DMS 273 (cell line): Measurements from ENCODE around the gene LHFPL3.
"Not testable (repeated sequence)": the region's sequence is repeated elsewhere in the genome, so short reads cannot be mapped to it uniquely, and the experiment has no call there.

Experiments
- DNase-seq: peaks from one replicate; lab custom pipeline; 2025; ENCODE audit not compliant: unreplicated experiment; lab: John Stamatoyannopoulos, UW

The LHFPL3 gene

DNA sequence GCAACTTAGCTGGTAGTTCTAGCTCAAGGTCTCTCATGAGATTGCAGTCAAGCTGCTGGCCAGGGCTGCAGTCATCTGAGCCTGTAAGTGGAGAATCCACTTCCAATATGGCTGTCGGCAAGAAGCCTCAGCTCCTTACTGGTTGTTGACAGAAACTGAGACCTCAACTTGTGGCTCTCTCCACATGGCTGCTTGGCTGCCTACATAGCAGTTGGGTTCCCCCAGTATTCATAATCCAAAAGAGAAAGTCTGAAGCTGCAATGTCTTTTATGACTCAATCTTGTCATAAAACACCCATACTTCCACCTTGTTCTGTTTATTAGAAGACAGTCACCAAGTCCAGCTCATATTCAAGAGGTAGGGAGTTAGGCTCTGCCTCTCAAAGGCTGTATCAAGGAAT is 350.7 kb downstream of the LHFPL3 start:
- DNase-seq, result no peak

DNA sequence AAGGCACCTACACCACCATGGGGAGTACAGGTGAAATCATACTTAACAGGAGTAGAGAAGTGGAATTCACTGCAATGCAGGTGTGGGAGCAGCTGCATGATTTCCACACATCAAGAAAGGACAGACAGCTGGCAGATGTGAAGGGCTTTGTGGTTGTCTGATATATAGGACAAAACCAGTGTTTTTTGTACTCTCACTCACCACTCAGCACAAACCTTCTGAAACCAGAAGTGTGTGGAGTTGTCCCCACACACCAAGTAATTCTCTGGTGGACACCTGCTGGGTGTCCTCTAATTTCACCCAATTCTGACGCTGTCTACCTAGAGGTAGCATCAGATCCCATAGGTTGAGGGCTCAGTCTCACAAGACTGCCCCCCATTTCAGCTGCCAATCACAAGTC is 357.9 kb downstream of the LHFPL3 start:
- DNase-seq, result no peak

DNA sequence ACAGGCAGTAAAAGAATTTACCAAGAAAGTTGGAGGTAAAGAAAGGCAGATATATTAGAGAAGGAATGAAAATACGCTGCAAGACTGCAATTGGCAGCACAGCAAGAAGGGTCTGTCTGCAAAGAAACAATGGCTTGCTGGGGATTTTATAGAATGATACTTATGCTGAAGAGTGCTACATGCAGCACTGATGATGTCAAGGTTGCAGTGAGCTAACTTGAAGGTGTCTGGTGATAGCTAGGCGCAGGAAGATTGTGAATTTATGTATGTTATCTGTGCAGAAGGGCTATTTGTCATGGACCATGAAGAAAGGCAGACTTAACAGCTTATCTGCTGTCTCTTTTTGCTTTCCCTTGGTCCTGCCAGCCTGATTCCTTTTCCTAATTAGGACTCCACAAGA is 366.3 kb downstream of the LHFPL3 start:
- no peak for DNase-seq

GRCh38 chr7:104695563-104695962 is 367.2 kb downstream of the LHFPL3 start:
- no peak for DNase-seq

DNA sequence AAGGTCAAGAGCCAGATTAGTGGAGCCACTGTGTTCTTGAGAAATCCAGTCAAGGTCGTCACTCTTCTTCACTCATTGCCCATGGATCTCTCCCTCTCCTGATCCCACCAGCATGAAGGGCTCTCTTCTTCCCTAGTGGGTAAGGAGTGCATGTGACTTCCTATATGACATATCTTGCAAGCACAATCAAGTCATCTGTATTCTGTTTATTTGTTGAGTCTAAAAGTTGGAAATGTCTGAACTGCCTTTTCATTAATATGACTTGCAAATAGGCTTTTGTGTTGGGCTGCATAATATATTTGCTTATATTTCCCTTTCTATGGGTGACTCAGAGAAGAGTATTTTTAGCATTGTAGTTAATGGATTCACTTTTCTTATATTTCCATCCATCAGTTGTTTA is 371.9 kb downstream of the LHFPL3 start:
- no peak for DNase-seq

DNA sequence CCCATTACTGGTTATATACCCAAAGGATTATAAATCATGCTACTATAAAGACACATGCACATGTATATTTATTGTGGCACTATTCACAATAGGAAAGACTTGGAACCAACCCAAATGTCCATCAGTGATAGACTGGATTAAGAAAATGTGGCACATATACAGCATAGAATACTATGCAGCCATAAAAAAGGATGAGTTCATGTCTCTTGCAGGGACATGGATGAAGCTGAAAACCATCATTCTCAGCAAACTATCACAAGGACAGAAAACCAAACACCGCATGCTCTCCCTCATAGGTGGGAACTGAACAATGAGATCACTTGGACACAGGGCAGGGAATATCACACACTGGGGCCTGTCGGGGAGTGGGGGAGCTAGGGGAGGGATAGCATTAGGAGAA is 392.6 kb downstream of the LHFPL3 start:
- not testable (repeated sequence) for DNase-seq

GRCh38 chr7:104723001-104723400 is 394.6 kb downstream of the LHFPL3 start:
- DNase-seq, result no peak

GRCh38 chr7:104758504-104758903 is 430.1 kb downstream of the LHFPL3 start:
- DNase-seq, result peak; percentile 91

- no peak for DNase-seq
Measured at GRCh38 chr7:104761892-104762291, 433.5 kb downstream of the LHFPL3 start.

- no peak for DNase-seq
Measured at GRCh38 chr7:104767113-104767512, 438.7 kb downstream of the LHFPL3 start.

DNA sequence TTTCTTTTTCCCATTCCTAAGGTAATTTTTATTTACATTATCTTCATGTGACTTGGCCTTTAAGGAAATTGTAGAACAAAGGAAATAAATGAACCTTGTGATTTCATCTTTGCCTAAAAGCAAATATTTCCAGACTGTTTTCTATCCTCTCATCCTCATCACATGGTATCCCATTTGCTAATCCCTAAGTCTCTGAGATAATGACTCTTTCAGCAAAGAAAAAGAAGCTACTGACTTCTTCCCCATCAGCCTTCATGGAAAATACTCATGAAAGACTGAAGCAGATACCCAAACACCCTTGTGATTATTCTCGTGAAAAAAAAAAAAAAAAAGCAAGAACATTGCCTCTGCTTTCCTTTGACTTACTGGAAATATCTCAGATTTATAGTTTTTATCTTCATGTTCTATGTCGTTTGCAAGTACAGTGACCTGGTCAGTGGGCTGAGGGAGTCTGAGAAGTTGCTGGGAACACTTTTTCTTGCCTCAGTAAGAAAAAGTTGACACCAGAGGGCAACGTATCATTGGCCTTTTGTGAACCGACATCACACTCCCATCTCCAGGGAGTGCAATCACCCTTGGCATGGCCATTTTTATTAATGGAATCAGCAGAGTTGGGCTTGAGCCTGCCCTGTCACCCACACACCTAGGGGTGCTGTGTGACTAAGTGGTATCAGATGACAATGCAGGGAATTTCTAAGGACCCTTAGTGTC is 439.6 kb downstream of the LHFPL3 start:
- peak; percentile 75 for DNase-seq

GRCh38 chr7:104772405-104773345 is 444.3 kb downstream of the LHFPL3 start:
- DNase-seq, result no peak

GRCh38 chr7:104773796-104774195 is 445.4 kb downstream of the LHFPL3 start:
- DNase-seq, result peak; percentile 33

GRCh38 chr7:104775531-104775930 is 447.1 kb downstream of the LHFPL3 start:
- DNase-seq, result peak; percentile 28

DNA sequence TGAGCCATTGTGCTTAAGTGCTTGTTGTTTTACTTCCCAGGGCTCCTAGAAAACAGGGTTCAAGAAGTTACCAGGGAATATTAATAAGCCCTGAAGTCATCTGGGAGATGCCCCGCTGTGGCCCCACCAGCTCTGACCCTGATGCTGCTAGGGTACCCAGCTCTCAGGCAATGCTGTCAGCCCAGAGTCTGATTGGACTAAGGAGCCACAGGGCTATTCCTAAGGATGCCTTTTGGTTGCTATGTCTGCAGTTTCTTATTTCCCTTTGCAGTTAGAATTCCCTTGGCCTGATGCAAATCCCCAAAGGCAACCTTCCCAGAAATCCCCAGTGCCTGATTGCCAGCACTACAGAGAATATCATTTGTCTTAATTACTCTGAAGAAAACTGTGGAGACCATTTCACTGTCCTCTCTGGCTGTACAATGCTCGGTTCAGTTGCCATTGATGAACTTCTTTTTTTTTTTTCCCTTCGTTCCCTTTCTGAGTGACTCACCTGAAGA is 448.9 kb downstream of the LHFPL3 start:
- DNase-seq, result no peak

DNA sequence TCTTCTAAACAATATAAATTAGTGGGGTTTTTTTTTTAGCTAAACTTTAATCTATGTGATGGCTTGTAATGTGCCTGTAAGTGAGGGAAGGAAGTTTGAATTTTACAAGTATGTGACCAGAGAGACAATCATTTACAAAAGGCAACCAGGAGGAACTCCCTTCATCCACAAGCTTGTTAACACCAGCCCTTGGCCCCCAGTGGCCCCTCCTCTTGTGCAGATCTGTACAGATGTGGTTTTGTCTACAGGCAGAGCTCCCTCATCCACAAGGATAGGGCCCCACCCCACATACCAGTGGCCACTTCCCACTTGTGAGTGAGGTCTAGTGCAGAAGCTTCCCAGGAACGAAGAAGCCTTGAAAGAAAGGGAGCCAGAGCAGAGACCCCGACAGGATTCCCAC is 451.5 kb downstream of the LHFPL3 start:
- no peak for DNase-seq

- DNase-seq, result no peak
Measured at GRCh38 chr7:104784686-104785085, 456.3 kb downstream of the LHFPL3 start.

- DNase-seq, result no peak
Measured at GRCh38 chr7:104789780-104790179, 461.4 kb downstream of the LHFPL3 start.

DNA sequence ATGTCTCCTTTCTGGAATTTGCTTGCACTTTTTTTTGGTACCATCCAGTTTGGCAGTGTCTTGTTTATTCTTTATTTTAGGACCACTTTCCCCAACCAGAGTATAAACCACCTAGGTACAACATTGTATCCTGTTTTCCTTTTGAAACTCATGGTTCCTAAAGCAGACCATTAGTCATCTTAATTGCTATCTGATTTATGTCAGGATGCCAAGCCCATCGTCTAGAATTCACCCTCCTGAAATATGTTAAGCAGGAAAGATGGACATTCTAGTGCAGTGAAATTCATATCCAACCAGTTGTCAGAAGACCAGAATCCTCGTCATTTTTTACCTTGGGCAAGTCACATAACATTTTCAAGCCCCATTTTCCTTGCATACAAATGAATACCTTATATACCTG is 462.0 kb downstream of the LHFPL3 start:
- no peak for DNase-seq

DNA sequence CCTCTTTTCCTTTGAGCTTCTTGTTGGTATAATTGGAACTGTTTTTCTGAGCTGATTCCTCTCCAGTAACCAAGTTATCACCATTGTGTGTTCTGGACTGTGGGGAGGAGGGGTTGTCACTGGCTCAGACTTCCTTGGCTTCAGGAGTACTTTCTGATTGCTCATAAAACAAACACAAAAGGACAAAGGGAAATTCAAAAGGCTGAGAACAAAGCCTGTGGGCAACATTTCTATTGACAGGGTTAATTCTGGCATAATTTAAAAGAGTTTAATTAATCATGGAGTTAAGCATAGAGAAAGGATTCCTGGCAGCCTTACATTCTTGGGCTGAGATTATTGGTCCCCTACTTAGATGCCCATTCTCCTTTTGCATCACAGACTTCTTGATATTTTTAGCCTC is 462.7 kb downstream of the LHFPL3 start:
- no peak for DNase-seq

DNA sequence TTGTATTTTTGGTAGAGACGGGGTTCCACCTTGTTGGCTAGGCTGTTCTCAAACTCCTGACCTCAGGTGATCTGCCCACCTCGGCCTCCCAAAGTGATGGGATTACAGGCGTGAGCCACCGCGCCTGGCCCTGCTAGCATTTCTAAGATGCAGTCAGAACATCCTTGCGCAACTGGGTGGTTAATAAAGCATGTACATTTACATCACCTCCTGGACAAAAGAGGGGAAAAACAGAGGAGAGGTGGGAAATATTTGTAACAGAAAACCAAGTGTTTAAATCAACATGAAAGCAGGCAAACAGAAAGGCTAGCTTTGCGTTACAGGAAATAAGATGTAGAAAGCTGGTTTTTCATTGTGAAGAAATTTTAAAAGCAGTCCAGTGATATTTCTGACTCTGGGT is 464.7 kb downstream of the LHFPL3 start:
- DNase-seq, result no peak

GRCh38 chr7:104794154-104794553 is 465.8 kb downstream of the LHFPL3 start:
- DNase-seq, result no peak
